HepG2 (cell line): ENCODE measurements around the gene PAIP1. TPM values are rescaled to one million over a fixed set of nuclear protein-coding genes. Genes with fewer than 3 reads are reported as not detected.

Experiments
- BATF2 ChIP-seq: sonication (generic); formaldehyde crosslinking; IDR thresholded peaks from 2 replicates; pipeline ENCODE4 v1.8.0; 2022; ENCODE audit warnings: mild to moderate bottlenecking, missing genetic modification reagents, moderate library complexity
- ETV6 ChIP-seq: sonication (generic); formaldehyde crosslinking; conservative IDR thresholded peaks from 2 replicates; pipeline ENCODE4 v1.4.0; 2020; ENCODE audit warnings: missing genetic modification reagents
- GLMP ChIP-seq: sonication (generic); formaldehyde crosslinking; IDR thresholded peaks from 2 replicates; pipeline ENCODE4 v1.9.0; 2021; ENCODE audit warnings: missing genetic modification reagents, mild to moderate bottlenecking, borderline replicate concordance
- HES4 ChIP-seq: sonication (generic); formaldehyde crosslinking; IDR thresholded peaks from 2 replicates; pipeline ENCODE4 v1.9.0; 2021; ENCODE audit warnings: mild to moderate bottlenecking, missing genetic modification reagents, borderline replicate concordance
- HMG20B ChIP-seq: conservative IDR thresholded peaks from 2 replicates; pipeline ENCODE4 v1.6.1; 2016; ENCODE audit warnings: missing genetic modification reagents, missing compliant biosample characterization
- HMGXB4 ChIP-seq, 2 experiments: sonication (generic) in 1 of 2; formaldehyde crosslinking in 1 of 2; IDR thresholded peaks; 2 replicates each; pipeline versions ENCODE4 v1.4.0 to v1.6.1; 2018 to 2020; ENCODE audit warnings: missing genetic modification reagents in 2 of 2, borderline replicate concordance in 1 of 2, low read depth in 1 of 2, mild to moderate bottlenecking in 1 of 2, missing biosample characterization in 1 of 2
- NFE2L2 ChIP-seq: fragments of 150-350 bp; IDR thresholded peaks from 2 replicates; pipeline ENCODE4 v1.6.1; 2014; ENCODE audit warnings: low read length
- RFXANK ChIP-seq: IDR thresholded peaks from 2 replicates; pipeline ENCODE4 v1.6.1; 2016
- RNF2 ChIP-seq: fragments of 450-650 bp; conservative IDR thresholded peaks from 2 replicates; pipeline ENCODE4 v1.6.1; 2016; ENCODE audit warnings: low read depth
- STAG1 ChIP-seq: sonication (generic); formaldehyde crosslinking; IDR thresholded peaks from 2 replicates; pipeline ENCODE4 v1.4.0; 2020; ENCODE audit warnings: missing genetic modification reagents
- THYN1 ChIP-seq: sonication (generic); formaldehyde crosslinking; IDR thresholded peaks from 2 replicates; pipeline ENCODE4 v1.8.1; 2023; ENCODE audit warnings: low read depth, mild to moderate bottlenecking, moderate library complexity, missing genetic modification reagents, borderline replicate concordance
- YY1 ChIP-seq: IDR thresholded peaks from 2 replicates; pipeline ENCODE4 v1.6.1; 2011; ENCODE audit warnings: low read length, low read depth, moderate library complexity, mild to moderate bottlenecking; ENCODE audit not compliant: insufficient read depth, insufficient replicate concordance
- ZNF20 ChIP-seq: sonication (generic); formaldehyde crosslinking; IDR thresholded peaks from 2 replicates; pipeline ENCODE4 v1.4.0; 2020; ENCODE audit warnings: mild to moderate bottlenecking, moderate library complexity, missing genetic modification reagents
- ZNF350 ChIP-seq: sonication (generic); formaldehyde crosslinking; IDR thresholded peaks from 2 replicates; pipeline ENCODE4 v1.4.0; 2020; ENCODE audit warnings: mild to moderate bottlenecking, low read depth, missing genetic modification reagents, borderline replicate concordance
- ZNF552 ChIP-seq: sonication (generic); formaldehyde crosslinking; IDR thresholded peaks from 2 replicates; pipeline ENCODE4 v1.9.0; 2022; ENCODE audit warnings: missing genetic modification reagents, mild to moderate bottlenecking, borderline replicate concordance
- ZNF572 ChIP-seq: sonication (generic); formaldehyde crosslinking; IDR thresholded peaks from 2 replicates; pipeline ENCODE4 v1.5.1; 2020; ENCODE audit warnings: mild to moderate bottlenecking, missing genetic modification reagents
- ZNF589 ChIP-seq: sonication (generic); formaldehyde crosslinking; conservative IDR thresholded peaks from 2 replicates; pipeline ENCODE4 v1.8.0; 2022; ENCODE audit warnings: mild to moderate bottlenecking, moderate library complexity, missing genetic modification reagents
- ZNF687 ChIP-seq: sonication (generic); formaldehyde crosslinking; IDR thresholded peaks from 2 replicates; pipeline ENCODE4 v1.5.1; 2020; ENCODE audit warnings: mild to moderate bottlenecking, missing genetic modification reagents, moderate library complexity
- ZSCAN5A ChIP-seq: sonication (generic); formaldehyde crosslinking; IDR thresholded peaks from 2 replicates; pipeline ENCODE4 v1.8.0; 2022; ENCODE audit warnings: mild to moderate bottlenecking, missing genetic modification reagents, borderline replicate concordance
- polyA plus RNA-seq, 8 experiments: library from polyadenylated mRNA; depleted of rRNA in 3 of 8; stranded (reverse) in 7 of 8; unstranded in 1 of 8; fragments of >200 nt; fragmentation: Illumina TruSeq in 4 of 8; extraction: Trizol in 4 of 8; gene quantifications; 2 replicates each; pipeline versions ENCODE4 v1.2.1 to v1.2.3, GENCODE V29; 2011 to 2016; ENCODE audit warnings: low read depth in 4 of 8, missing spikeins in 1 of 8, mixed read lengths in 1 of 8; ENCODE audit not compliant: insufficient read depth in 1 of 8
- total RNA-seq, 5 experiments: library from RNA; depleted of rRNA; stranded (reverse); fragments of >200 nt; fragmentation: Illumina TruSeq; extraction: Trizol; gene quantifications; 2 replicates each; pipeline ENCODE4 v1.2.3, GENCODE V29; 2016; ENCODE audit warnings: low read depth in 1 of 5

The PAIP1 gene
- total and polyA plus RNA-seq, 2 of the 13 experiments (the other 11 are each of a cell fraction or from before 2014, with no cell fraction given): 96.6 to 116 TPM

GRCh38 chr5:43602461-43603343 is 45.8 kb upstream of the PAIP1 start, which contains the start of gene NNT (continued):
- TF ChIP-seq BATF2 (CRISPR knock-in tag) (no peak), RFXANK (CRISPR knock-in tag) (no peak), ZSCAN5A (CRISPR knock-in tag) (0 out of 2 replicates have a peak, but pooled peaks have one; percentile 26), STAG1 (CRISPR knock-in tag) (no peak), THYN1 (CRISPR knock-in tag) (no peak), HES4 (CRISPR knock-in tag) (peak; percentile 79), RNF2 (no peak), ZNF572 (CRISPR knock-in tag) (0 out of 2 replicates have a peak, but pooled peaks have one; percentile 37), GLMP (CRISPR knock-in tag) (no peak), ZNF687 (CRISPR knock-in tag) (peak; percentile 98), ZNF552 (CRISPR knock-in tag) (no peak), ZNF20 (no peak), ZNF350 (no peak), HMGXB4 (CRISPR knock-in tag; IDR thresholded peaks at IDR 0.05; ENCODE audit: borderline replicate concordance in 1 of 2, low read depth in 1 of 2) (peak; percentile 66 to 79), YY1 (peak; percentile 22), NFE2L2 (no peak), ETV6 (CRISPR knock-in tag) (no peak; the same call in 1 of the 2 replicates), ZNF589 (CRISPR knock-in tag) (no peak), HMG20B (CRISPR knock-in tag) (no peak)
